ENCODE data around the gene PAM. TPM values are rescaled to one million over a fixed set of nuclear protein-coding genes. Genes with fewer than 3 reads are reported as not detected.

PAM gene
- total RNA-seq, 2 experiments from 2014 or later, result 63.4 to 65.8 TPM

DNA sequence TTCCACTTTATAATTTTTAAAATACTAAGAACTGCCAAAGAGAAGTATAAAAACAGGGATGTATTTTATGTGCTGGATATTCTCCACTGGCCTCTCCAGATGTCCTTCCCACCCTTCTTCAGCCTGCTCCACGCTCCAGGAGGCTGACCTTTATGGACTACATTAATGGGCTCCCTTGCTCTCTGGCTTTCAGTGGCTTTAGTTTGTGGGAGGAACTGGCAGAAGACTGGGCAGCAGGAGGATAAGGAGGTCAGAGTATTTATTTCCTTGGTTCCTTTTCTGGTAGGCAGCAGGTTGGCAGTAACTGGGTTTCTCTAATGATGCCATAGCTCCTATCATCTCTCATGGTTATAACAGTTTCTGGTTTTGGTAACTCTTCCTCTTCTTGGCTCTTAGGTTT lies 133.9 kb downstream of the PAM start:
- H3K4me1 Mint-ChIP-seq (ENCODE audit: low read depth), result peaks cover 12% of the 10 kb centered on the region

DNA sequence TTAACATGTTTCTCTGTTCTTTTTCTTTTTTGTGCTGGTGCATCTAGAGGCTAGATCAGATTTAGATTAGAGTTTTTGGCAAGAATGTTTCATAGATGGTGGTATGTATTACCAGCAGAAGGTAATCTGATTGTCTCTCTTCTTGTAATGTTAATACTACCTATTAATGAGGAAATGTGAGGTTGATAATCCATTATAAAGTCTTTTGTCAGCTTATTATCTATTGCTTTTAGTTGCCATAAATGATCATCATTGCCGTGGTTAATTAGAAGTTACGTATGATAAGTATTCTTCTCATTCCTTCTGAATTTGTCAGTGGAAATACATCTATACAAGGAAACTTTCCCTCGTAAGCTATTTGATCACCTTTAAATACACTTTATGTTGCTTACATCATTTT lies 135.0 kb downstream of the PAM start:
- TF ChIP-seq, protein P1, sequence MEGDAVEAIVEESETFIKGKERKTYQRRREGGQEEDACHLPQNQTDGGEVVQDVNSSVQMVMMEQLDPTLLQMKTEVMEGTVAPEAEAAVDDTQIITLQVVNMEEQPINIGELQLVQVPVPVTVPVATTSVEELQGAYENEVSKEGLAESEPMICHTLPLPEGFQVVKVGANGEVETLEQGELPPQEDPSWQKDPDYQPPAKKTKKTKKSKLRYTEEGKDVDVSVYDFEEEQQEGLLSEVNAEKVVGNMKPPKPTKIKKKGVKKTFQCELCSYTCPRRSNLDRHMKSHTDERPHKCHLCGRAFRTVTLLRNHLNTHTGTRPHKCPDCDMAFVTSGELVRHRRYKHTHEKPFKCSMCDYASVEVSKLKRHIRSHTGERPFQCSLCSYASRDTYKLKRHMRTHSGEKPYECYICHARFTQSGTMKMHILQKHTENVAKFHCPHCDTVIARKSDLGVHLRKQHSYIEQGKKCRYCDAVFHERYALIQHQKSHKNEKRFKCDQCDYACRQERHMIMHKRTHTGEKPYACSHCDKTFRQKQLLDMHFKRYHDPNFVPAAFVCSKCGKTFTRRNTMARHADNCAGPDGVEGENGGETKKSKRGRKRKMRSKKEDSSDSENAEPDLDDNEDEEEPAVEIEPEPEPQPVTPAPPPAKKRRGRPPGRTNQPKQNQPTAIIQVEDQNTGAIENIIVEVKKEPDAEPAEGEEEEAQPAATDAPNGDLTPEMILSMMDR (IDR thresholded peaks at IDR 0.05), result no peak
- intact Hi-C loops (cut with micrococcal nuclease), result no loop called here
- no peaks in the 10 kb centered on the region for H3K27me3 Mint-ChIP-seq
- ATAC-seq (no peak), DNase-seq (no peak)
- H3K27ac Mint-ChIP-seq, result no peak overlapping the region
- H3K36me3 Mint-ChIP-seq (ENCODE audit: low read depth), result peaks cover 5% of the 10 kb centered on the region
- peaks cover 12% of the 10 kb centered on the region for H3K4me1 Mint-ChIP-seq (ENCODE audit: low read depth)
- ChIA-PET POLR2A (no interaction called here), CTCF (no interaction called here)
- H3K9me3 Mint-ChIP-seq, result no peaks in the 10 kb centered on the region
- no peak overlapping the region for H3K4me3 Mint-ChIP-seq

More for the DNA sequence above, 133.9 kb downstream of the PAM start:
- no peak overlapping the region for H3K4me3 Mint-ChIP-seq
- POLR2A ChIA-PET, result no interaction called here
- intact Hi-C loops (cut with micrococcal nuclease), result no loop called here
- H3K9me3 Mint-ChIP-seq, result no peaks in the 10 kb centered on the region
- H3K36me3 Mint-ChIP-seq (ENCODE audit: low read depth), result peaks cover 2% of the 10 kb centered on the region
- CTCF ChIA-PET, result no interaction called here
- H3K27ac Mint-ChIP-seq, result no peak overlapping the region
- no peaks in the 10 kb centered on the region for H3K27me3 Mint-ChIP-seq
- TF ChIP-seq, protein P1 (IDR thresholded peaks at IDR 0.05), result no peak
- DNase-seq (no peak), ATAC-seq (no peak)

DNA sequence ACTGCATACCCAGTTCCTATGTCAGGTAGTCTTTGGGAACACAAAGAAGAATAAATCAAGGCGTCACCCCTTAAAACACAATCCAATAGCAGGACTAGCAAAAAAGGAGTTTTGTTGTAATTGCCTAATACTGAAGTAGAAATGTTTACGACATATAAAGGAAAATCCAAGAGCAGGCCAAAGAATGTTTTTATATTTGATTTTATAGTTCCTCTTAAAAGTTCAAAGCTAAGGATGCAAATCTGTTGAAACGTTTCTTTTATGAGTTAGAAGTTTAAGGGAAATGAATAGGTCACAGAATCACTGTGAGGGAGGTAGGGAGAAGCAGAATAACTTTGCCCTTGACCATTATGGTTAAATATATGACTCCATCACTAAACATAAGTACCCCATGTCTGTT lies 136.1 kb downstream of the PAM start:
- TF ChIP-seq, protein P1 (IDR thresholded peaks at IDR 0.05), result no peak
- H3K4me1 Mint-ChIP-seq (ENCODE audit: low read depth), result peaks cover 7% of the 10 kb centered on the region
- intact Hi-C loops (cut with micrococcal nuclease), result no loop called here
- no peaks in the 10 kb centered on the region for H3K27me3 Mint-ChIP-seq
- H3K4me3 Mint-ChIP-seq, result no peak overlapping the region
- ATAC-seq, result no peak
- POLR2A ChIA-PET, result no interaction called here
- peaks cover 5% of the 10 kb centered on the region for H3K36me3 Mint-ChIP-seq (ENCODE audit: low read depth)
- DNase-seq, result no peak
- CTCF ChIA-PET, result no interaction called here
- no peak overlapping the region for H3K27ac Mint-ChIP-seq
- no peaks in the 10 kb centered on the region for H3K9me3 Mint-ChIP-seq

DNA sequence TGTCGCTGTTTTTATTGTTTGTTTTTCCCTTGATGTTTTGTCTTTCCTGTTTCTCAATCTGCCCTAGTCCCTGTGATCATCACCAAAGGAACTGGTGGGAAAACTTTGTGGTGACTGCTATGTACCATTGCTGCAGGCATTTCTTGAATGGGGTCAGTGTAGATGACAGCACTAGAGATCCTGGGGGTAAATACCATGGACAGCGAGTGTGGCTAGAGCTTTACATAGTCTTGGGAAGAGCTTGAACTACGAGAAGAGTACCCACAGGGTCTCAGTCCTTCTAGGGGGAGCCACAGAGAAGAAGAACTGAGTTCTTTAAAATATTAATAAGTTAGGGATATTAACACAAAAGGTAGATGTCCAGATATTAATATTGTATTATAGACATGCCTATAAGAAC lies 138.8 kb downstream of the PAM start:
- H3K36me3 Mint-ChIP-seq (ENCODE audit: low read depth), result peaks cover 3% of the 10 kb centered on the region
- no peak overlapping the region for H3K27ac Mint-ChIP-seq
- DNase-seq, result no peak
- TF ChIP-seq, protein P1 (IDR thresholded peaks at IDR 0.05), result no peak
- CTCF ChIA-PET, result no interaction called here
- H3K27me3 Mint-ChIP-seq, result no peaks in the 10 kb centered on the region
- intact Hi-C loops (cut with micrococcal nuclease), result no loop called here
- H3K4me3 Mint-ChIP-seq, result no peak overlapping the region
- POLR2A ChIA-PET, result no interaction called here
- no peaks in the 10 kb centered on the region for H3K4me1 Mint-ChIP-seq (ENCODE audit: low read depth)
- ATAC-seq, result no peak
- no peaks in the 10 kb centered on the region for H3K9me3 Mint-ChIP-seq

DNA sequence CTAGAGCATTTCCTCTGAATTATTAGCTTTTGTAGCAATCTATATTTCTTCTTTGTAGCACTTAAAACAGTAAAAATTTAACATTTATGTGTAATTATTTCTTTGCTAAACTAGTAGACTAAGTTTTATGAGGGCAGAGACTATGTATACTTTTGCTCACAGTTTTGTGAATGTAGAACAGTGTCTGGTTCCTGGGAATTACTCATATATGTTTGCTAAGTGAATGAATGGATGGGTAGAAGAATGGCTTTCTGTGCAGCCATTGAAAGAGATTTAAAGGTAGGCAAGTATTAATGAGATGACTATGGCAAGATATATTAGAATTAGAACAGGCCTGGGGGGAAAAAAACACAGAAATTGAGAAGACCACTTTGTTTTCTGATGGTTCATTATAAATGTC lies 140.1 kb downstream of the PAM start:
- ATAC-seq (no peak), DNase-seq (no peak)
- CTCF ChIA-PET, result no interaction called here
- no peak overlapping the region for H3K27ac Mint-ChIP-seq
- TF ChIP-seq, protein P1 (IDR thresholded peaks at IDR 0.05), result no peak
- POLR2A ChIA-PET, result no interaction called here
- intact Hi-C loops (cut with micrococcal nuclease), result no loop called here
- no peaks in the 10 kb centered on the region for H3K9me3 Mint-ChIP-seq
- H3K36me3 Mint-ChIP-seq (ENCODE audit: low read depth), result peaks cover 3% of the 10 kb centered on the region
- no peaks in the 10 kb centered on the region for H3K4me1 Mint-ChIP-seq (ENCODE audit: low read depth)
- no peaks in the 10 kb centered on the region for H3K27me3 Mint-ChIP-seq
- H3K4me3 Mint-ChIP-seq, result no peak overlapping the region
